Stimulated activated CD4-positive, alpha-beta T cell treated with anti-CD3 and anti-CD28 coated beads, TNF-alpha, amount 100 ng/mL, for 24 hours (primary cell): ENCODE data around the gene LAIR1.
"Not testable (repeated sequence)": the region's sequence is repeated elsewhere in the genome, so short reads cannot be mapped to it uniquely, and the experiment has no call there.

ENCODE experiments used
- DNase-seq, 3 experiments: peaks; one replicate each; pipeline ENCODE4 v3.0.0-alpha.2; 2020; ENCODE audit warnings: low read depth in 3 of 3

LAIR1 gene

GRCh38 chr19:54376610-54377285 is 12.0 kb upstream of the LAIR1 start:
- DNase-seq: no peak

DNA sequence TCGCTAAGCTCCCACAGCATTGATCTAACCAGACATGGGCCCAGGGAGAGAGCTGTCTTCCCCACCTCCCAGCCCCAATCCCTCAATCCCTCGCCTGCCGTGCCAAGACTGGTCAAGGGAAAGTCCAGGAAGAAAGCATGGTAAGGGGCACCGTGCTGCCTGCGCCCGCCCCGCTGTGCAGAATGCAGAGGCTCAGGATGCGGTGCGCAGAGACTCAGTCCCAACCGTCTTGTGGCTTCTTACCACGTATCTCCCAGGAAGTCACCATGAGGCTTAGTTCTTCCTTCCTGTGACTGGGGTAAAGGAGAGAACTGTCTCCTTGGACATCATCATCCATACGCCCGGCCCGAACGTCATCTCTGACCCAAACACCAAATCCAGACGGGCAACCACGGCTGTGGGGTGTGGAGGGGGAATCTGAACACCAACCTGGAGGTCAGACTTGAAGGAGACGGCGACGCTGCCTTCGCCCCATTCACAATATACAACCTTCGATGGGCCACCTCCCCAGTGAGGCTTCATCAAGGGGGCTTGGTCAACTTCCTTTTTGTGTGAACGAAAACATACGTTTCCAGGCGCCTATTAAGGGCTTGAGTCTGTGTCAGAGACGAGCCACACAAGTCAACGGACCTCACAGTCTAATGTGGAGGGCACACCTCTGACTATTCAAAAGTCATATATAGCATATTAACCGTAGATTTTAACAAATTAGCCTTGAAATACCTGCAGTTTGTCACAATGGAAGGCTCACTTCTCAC is 10.6 kb upstream of the LAIR1 start:
- not testable (repeated sequence) for DNase-seq

DNA sequence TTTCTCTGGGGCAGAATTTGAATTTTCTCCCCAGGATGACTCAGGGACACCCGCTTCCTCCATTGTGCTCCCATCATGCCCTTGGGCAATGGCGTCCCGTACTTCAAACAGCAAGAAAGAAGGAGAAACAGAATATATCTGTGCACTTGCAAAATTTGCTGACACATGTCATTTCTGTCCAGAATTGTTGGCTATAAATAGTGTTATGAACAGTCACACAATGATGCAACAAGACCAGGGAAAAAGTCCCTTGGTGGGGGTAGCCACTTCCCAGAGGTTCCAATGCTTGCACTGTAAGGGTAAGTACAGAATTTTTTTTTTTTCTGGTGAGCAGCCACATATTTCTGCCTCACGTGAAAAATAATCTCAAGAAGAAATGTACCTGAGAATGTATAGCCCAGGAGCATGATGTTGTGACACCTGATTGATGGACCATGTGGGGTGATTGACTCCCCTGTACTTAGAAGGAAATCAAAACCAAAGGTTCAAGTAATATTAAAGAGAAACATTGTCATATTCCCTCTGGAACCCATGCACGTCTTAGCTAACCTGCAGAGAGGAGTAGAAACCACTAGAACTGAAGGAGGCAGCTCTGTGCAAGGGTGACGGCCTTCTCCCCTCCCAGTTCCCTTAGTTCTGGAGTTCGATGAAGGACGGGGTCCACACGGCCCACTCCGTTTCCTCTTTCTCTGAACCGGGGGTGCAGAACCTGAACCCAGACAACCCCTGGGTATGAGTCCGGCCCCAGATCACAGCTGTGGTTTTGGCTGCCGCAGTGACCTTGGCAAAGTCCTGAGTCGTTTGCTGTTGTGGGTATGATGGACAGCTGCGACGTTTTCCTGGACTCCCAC is 9.3 kb upstream of the LAIR1 start:
- DNase-seq: no peak

- not testable (repeated sequence) for DNase-seq
Observed at GRCh38 chr19:54371453-54371852, 6.7 kb upstream of the LAIR1 start.

GRCh38 chr19:54370434-54370796 is 5.7 kb upstream of the LAIR1 start:
- DNase-seq: peak in 2 of 3 experiments; percentile 35 to 58

DNA sequence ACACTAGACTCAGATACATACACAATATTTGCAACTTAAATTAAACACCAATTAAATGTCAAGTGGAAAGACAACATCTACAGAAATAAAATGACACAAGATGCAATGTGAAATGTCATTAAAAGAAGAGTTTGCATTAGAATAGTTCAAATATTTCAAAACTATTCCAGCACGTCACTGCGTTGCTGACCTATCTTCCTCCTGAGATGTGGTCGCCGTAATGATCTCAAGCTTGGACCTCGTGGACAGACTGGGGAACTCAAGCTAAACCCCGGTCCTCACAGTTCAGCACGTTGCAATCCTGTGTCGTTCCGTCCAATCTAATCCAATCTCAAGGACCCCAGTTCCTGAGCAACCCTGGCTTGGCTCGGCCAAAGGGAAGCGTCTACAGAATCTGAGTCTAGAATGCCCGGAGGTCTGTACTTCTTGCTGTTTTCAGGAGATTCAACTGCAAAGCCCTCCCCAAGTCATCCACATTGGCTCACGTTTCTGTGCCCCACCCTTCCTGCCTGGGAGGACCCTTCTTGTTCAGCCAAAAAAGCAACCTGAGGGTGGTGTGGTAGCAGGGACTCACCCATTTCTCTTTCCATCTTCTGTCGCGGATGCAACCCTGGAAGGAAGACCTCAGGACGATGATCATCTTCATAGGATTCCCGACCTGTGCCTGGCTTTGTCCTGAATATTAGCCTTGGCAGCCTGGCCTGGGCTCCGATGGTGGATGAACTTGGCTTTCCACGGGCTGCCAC is 5.1 kb upstream of the LAIR1 start:
- not testable (repeated sequence) for DNase-seq

- DNase-seq: no peak
Observed at GRCh38 chr19:54369082-54369687, 4.5 kb upstream of the LAIR1 start.

- no peak for DNase-seq
Observed at GRCh38 chr19:54366811-54367210, 2.1 kb upstream of the LAIR1 start.

GRCh38 chr19:54365798-54366197 is 1.1 kb upstream of the LAIR1 start:
- DNase-seq: not testable (repeated sequence)

GRCh38 chr19:54361680-54362422 is 2.9 kb downstream of the LAIR1 start:
- not testable (repeated sequence) for DNase-seq

- peak; percentile 25 to 67 (median 48) for DNase-seq
Observed at GRCh38 chr19:54359149-54359820, 5.4 kb downstream of the LAIR1 start.

DNA sequence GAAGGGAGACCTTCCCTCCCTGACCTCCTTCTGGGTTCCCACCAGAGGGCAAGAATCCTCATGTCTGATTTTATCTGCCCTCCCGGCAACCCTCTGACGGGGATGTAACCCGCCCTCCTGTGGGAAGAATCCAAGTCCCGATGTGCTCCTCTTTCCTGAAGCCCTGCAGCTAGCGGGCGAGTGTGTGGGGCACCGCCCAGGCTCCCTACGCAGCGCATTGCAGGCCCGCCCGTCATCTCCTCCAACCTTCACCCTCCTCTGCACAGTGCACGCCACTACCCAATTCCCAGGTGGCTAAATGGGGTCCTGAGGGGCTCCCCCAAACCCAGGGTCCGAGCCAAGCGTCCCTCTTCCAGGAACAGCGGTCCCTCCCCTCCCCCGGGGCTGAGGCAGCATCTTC is 7.3 kb downstream of the LAIR1 start:
- DNase-seq: no peak

- DNase-seq: no peak
Observed at GRCh38 chr19:54356444-54357056, 8.2 kb downstream of the LAIR1 start.

DNA sequence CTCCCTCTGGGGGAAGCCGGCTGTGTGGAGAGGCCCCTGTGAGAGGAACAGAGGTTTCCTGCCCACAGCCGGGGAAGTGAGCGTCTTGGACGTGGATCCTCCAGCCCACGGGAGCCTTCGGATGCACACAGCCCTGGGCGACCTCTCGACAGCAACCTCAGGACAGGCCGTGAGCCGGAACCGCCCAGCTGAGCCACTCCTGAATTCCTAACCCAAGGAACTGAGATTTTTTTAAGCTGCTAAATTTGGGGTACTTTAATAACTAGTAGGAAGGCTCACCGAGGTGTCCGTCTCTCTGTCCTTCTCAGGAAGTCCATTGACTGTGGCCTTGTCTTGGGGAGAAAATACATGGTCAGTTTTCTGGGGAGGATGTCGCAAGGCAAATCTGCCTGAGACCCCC is 9.1 kb downstream of the LAIR1 start:
- no peak for DNase-seq

GRCh38 chr19:54354761-54355160 is 10.0 kb downstream of the LAIR1 start:
- DNase-seq: no peak

DNA sequence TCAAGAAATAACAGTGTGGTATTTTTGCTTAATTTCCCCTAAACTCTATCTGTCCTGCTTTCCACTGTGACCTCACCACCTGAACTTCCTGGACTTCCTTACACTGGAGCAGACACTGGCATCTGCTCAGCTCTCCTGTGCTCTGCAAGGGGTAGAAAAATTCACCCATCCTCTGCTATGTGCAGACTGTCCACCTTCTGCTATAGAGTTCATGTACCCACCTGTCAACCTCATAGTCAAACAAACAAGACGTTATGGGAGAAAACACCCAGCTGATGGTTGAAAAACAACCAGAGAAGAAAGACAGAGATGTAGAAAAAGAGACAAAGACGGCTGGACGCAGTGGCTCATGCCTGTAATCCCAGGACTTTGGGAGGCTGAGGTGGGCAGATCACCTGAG is 12.2 kb downstream of the LAIR1 start:
- DNase-seq: no peak

GRCh38 chr19:54352041-54352440 is 12.7 kb downstream of the LAIR1 start:
- no peak for DNase-seq

- DNase-seq: no peak
Observed at GRCh38 chr19:54351474-54351873, 13.3 kb downstream of the LAIR1 start.

DNA sequence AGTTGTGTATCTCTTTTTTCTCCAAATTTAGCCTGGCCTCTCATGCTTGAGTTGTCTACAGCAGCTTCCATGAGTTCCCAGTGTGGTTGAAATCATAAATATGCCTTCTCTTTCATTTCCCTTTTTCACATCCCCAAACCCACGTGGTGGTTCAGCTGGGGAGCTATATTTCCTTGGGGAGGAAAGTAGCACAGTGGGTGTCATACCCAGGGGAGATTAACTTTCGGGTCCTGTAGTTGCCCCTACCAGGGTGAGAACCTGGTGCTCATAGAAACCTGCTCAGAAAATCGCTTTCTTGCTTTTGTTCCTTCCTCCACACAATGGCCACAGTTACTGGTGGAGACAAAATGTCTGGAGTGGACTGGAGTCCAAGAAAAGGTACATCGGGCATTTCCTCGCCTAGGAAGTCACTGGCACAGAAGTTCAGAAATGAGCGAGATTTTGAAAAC is 18.8 kb downstream of the LAIR1 start:
- no peak for DNase-seq

DNA sequence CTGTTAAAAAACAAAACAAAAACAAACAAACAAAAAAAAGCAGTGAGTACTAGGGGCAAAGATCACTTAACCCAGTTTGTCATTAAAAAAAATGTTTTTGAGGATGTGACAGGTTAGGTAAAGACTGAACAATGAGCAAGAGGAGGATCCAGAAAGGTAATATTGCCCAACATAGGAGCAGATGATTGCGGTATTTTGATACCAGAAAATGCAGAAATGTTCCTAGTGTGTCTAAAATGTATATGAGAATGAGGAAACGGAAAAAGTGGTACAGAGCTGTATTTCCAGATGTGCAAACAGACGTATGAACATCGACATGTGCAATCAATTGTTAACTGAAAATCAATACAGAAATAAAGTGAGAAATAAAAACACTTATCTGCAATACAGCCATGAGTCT is 20.9 kb downstream of the LAIR1 start:
- DNase-seq: no peak
